GM12878 (cell line): Measurements from ENCODE around the gene TBCD. TPM values are rescaled to one million over a fixed set of nuclear protein-coding genes. Genes with fewer than 3 reads are reported as not detected.

Source experiments
- ATAC-seq: fragments of 200-7000 bp; cut with Tn5 transposase; 3 replicates; pipeline ENCODE4 v1.9.1; 2020; ENCODE audit warnings: mild to moderate bottlenecking, moderate library complexity
- BruUV-seq: library from RNA; stranded (reverse); fragments of 400-500 nt; replicated peaks from 2 replicates; lab custom pipeline; 2021; lab: Mats Ljungman, UMichigan
- CTCF ChIA-PET: fragments of 300-600 bp; sonication (Branson Sonifier 250); formaldehyde crosslinking; extraction: SDS; loops from one replicate; lab custom pipeline; 2021; ENCODE audit warnings: inconsistent platforms; lab: Yijun Ruan, JAX
- POLR2A ChIA-PET: fragments of 350-600 bp; formaldehyde crosslinking; extraction: SDS; loops from one replicate; lab custom pipeline; 2021; ENCODE audit warnings: inconsistent platforms; lab: Charles Lee
- RAD21 ChIA-PET: fragments of 300-600 bp; sonication (Branson Sonifier 250); formaldehyde crosslinking; loops from one replicate; lab custom pipeline; 2023; ENCODE audit warnings: antibody characterized with exemption; ENCODE audit not compliant: unreplicated experiment; lab: Charles Lee
- SMC1A ChIA-PET: fragments of 300-600 bp; sonication (Branson Sonifier 250); formaldehyde crosslinking; loops from one replicate; lab custom pipeline; 2023; ENCODE audit not compliant: unreplicated experiment, uncharacterized antibody; lab: Charles Lee
- DNase-seq: peaks from one replicate; pipeline ENCODE4 v3.0.0-alpha.2; 2011; ENCODE audit warnings: low read depth, low spot score
- FAIRE-seq: peaks from 3 replicates; lab custom pipeline; 2011; peaks lifted over from hg19 to GRCh38; lab: Jason Lieb, UNC
- H2AFZ ChIP-seq: 2 replicates; pipeline ENCODE4 v1.6.0; 2011; ENCODE audit warnings: low read depth, low read length, control low read depth; ENCODE audit not compliant: control insufficient read depth
- H3K27ac ChIP-seq: 2 replicates; pipeline ENCODE4 v1.5.1; 2011; ENCODE audit warnings: control low read depth; ENCODE audit not compliant: control insufficient read depth, insufficient read depth
- H3K27me3 ChIP-seq, 2 experiments: replicated peaks in 1 of 2; 2 replicates each; pipeline versions ENCODE4 v1.6.0 to v1.6.1; 2011; ENCODE audit warnings: low read length in 1 of 2; ENCODE audit not compliant: control insufficient read depth in 2 of 2, insufficient read depth in 2 of 2
- H3K36me3 ChIP-seq, 2 experiments: 2 replicates each; pipeline ENCODE4 v1.5.1; 2011; ENCODE audit warnings: low read length in 1 of 2; ENCODE audit not compliant: control insufficient read depth in 2 of 2, insufficient read depth in 2 of 2
- H3K4me1 ChIP-seq: 2 replicates; pipeline ENCODE4 v1.6.1; 2011; ENCODE audit warnings: mild to moderate bottlenecking, low read length, moderate library complexity, mixed read lengths; ENCODE audit not compliant: control insufficient read depth, insufficient read depth
- H3K4me2 ChIP-seq: 2 replicates; pipeline ENCODE4 v1.6.0; 2011; ENCODE audit warnings: control low read depth; ENCODE audit not compliant: control insufficient read depth, insufficient read depth
- H3K4me3 ChIP-seq: fragments of 200-600 bp; sonication (generic); 2 replicates; pipeline ENCODE4 v1.5.1; 2016
- H3K79me2 ChIP-seq: 2 replicates; pipeline ENCODE4 v1.6.0; 2011; ENCODE audit warnings: low read length; ENCODE audit not compliant: control insufficient read depth, insufficient read depth
- H3K9ac ChIP-seq: 2 replicates; pipeline ENCODE4 v1.8.0; 2011; ENCODE audit warnings: low read length, control low read depth, mixed read lengths; ENCODE audit not compliant: control insufficient read depth, insufficient read depth
- H3K9me3 ChIP-seq: replicated peaks from 3 replicates; pipeline ENCODE4 v1.5.1; 2011; ENCODE audit warnings: mild to moderate bottlenecking, low read length; ENCODE audit not compliant: control insufficient read depth, insufficient read depth
- H4K20me1 ChIP-seq: 2 replicates; pipeline ENCODE4 v1.6.0; 2011; ENCODE audit not compliant: control insufficient read depth, insufficient read depth
- ATF2 ChIP-seq: IDR thresholded peaks from 2 replicates; pipeline ENCODE4 v1.6.1; 2012; ENCODE audit warnings: low read length, inconsistent platforms
- BRCA1 ChIP-seq: IDR thresholded peaks from 2 replicates; pipeline ENCODE4 v1.6.1; 2011; ENCODE audit warnings: low read depth, low read length, improper control_type of control experiment
- CEBPB ChIP-seq, 2 experiments: fragments of 150-350 bp in 1 of 2; IDR thresholded peaks; 2 replicates each; pipeline ENCODE4 v1.6.1; 2012 to 2014; ENCODE audit warnings: low read depth in 2 of 2, low read length in 2 of 2, borderline replicate concordance in 1 of 2, inconsistent platforms in 1 of 2
- CREB1 ChIP-seq: IDR thresholded peaks from 2 replicates; pipeline ENCODE4 v1.6.1; 2012; ENCODE audit warnings: low read depth, mild to moderate bottlenecking, inconsistent platforms
- FOXK2 ChIP-seq: fragments of 450-650 bp; IDR thresholded peaks from 2 replicates; pipeline ENCODE4 v1.6.1; 2017; ENCODE audit warnings: mild to moderate bottlenecking, moderate library complexity
- HDGF ChIP-seq: fragments of 450-650 bp; IDR thresholded peaks from 2 replicates; pipeline ENCODE4 v1.6.1; 2016; ENCODE audit warnings: antibody characterized with exemption
- MEF2A ChIP-seq: IDR thresholded peaks from 2 replicates; pipeline ENCODE4 v1.6.1; 2011; ENCODE audit warnings: low read depth, mild to moderate bottlenecking, low read length, moderate library complexity; ENCODE audit not compliant: insufficient read depth
- NFYB ChIP-seq: IDR thresholded peaks from 2 replicates; pipeline ENCODE4 v1.6.1; 2011; ENCODE audit warnings: low read depth, mild to moderate bottlenecking, low read length, improper control_type of control experiment, moderate library complexity; ENCODE audit not compliant: insufficient read depth
- NR2C1 ChIP-seq: fragments of 450-650 bp; IDR thresholded peaks from 2 replicates; pipeline ENCODE4 v1.6.1; 2017; ENCODE audit warnings: antibody characterized with exemption, mild to moderate bottlenecking, moderate library complexity
- PBX3 ChIP-seq: IDR thresholded peaks from 2 replicates; pipeline ENCODE4 v1.6.1; 2011; ENCODE audit warnings: mild to moderate bottlenecking, low read depth, low read length, moderate library complexity; ENCODE audit not compliant: insufficient replicate concordance
- YBX1 ChIP-seq: fragments of 450-650 bp; IDR thresholded peaks from 2 replicates; pipeline ENCODE4 v1.6.1; 2016; ENCODE audit warnings: antibody characterized with exemption
- YY1 ChIP-seq: IDR thresholded peaks from 2 replicates; pipeline ENCODE4 v1.6.1; 2011; ENCODE audit warnings: low read depth, mild to moderate bottlenecking, low read length
- WGBS: methylation state at CpG from one replicate; pipeline ENCODE4 v1.1.6; 2016; ENCODE audit warnings: low lambda C conversion rate; ENCODE audit not compliant: insufficient replicate concordance, insufficient coverage; ENCODE audit errors: missing lambda C conversion rate; 5-methylcytosine and 5-hydroxymethylcytosine counted together
- in situ Hi-C: fragments of 300-500 bp; cut with MboI; formaldehyde crosslinking; loops from 9 replicates; pipeline ENCODE4 v1.14.3; 2018; ENCODE audit warnings: mixed read lengths
- intact Hi-C: fragments of 100-400 bp; cut with micrococcal nuclease; formaldehyde crosslinking; loops from one replicate; pipeline ENCODE4 v1.14.2; 2022; ENCODE audit not compliant: unreplicated experiment
- polyA plus RNA-seq, 11 experiments: library from polyadenylated mRNA; depleted of rRNA in 4 of 11; unstranded in 6 of 11; stranded (reverse) in 5 of 11; fragments of >200 nt; fragmentation: Nextera tagmentation in 4 of 11; fragmentation: Illumina TruSeq in 1 of 11; extraction: Ambion mirVana in 4 of 11; extraction: Trizol in 1 of 11; gene quantifications; 1 replicate in 1 of 11; 2 replicates in 10 of 11; pipeline versions ENCODE4 v1.2.1 to v1.2.3, GENCODE V29; 2011 to 2016; ENCODE audit warnings: inconsistent platforms in 2 of 11, missing spikeins in 2 of 11, low read depth in 1 of 11
- total RNA-seq, 4 experiments: library from RNA; depleted of rRNA in 3 of 4; stranded (reverse); fragments of >200 nt in 3 of 4; fragmentation: Illumina TruSeq in 1 of 4; extraction: Trizol in 1 of 4; gene quantifications; 2 replicates each; pipeline versions ENCODE4 v1.2.1 to v1.2.3, GENCODE V29; 2013 to 2021
- TF ChIP-seq, protein P1 (sequence below): fragments of 450-650 bp; IDR thresholded peaks from 2 replicates; pipeline ENCODE4 v1.6.1; 2016; ENCODE audit warnings: mild to moderate bottlenecking, moderate library complexity, borderline replicate concordance
- TF ChIP-seq, protein P2 (sequence below): IDR thresholded peaks from 2 replicates; pipeline ENCODE4 v1.6.1; 2011; ENCODE audit warnings: borderline replicate concordance, low read depth, mild to moderate bottlenecking, moderate library complexity, mixed read lengths, low read length; ENCODE audit not compliant: insufficient read depth; ENCODE audit errors: extremely low read length

TBCD gene
- total and polyA plus RNA-seq, 10 of the 15 experiments (the other 5 are each of a cell fraction or from before 2014, with no cell fraction given): 10.3 to 114 (median 52.4) TPM

DNA sequence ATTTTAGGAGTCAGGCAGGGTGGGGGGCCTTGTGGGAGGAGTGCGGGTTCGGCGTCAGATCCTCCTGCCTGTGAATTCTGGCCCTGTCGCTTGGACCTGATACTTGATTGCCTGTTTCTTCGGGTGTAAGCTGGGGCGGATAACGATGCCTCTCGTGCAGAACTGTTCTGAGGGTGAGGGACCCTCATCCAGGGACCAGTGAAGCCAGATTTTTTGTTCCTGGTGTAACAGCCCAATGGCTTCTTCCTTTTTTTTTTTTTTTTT is 1.3 kb downstream of the TBCD start:
- ATAC-seq (no peak), DNase-seq (no peak), FAIRE-seq (no peak)
- in situ Hi-C loops: no loop called here
- ChIA-PET RAD21 (no interaction called here), SMC1A (interaction anchor here (1.4 to 2.5 kb wide), 2 partner anchors 10 to 15 kb away, joined by 4 to 8 read pairs; no protein-coding TSS in a partner anchor), POLR2A (interaction anchor here (0.5 to 0.7 kb wide), 4 partner anchors 63 to 785 kb away, joined by 3 to 7 read pairs (median 4); no protein-coding TSS in a partner anchor), CTCF (no interaction called here)
- Histone ChIP-seq H3K79me2 (peaks cover 16% of the 10 kb centered on the region), H3K36me3 (no peaks in the 10 kb centered on the region; a peak in 1 of 4 replicates), H3K4me3 (peak overlapping the region; percentile 100), H3K4me1 (0 out of 2 replicates have a peak, but pooled peaks cover 2% of the 10 kb centered on the region), H3K27ac (no peak overlapping the region), H3K9ac (peak overlapping the region; percentile 80; the same call in 1 of the 2 replicates), H4K20me1 (no peaks in the 10 kb centered on the region), H3K27me3 (no peaks in the 10 kb centered on the region), H2AFZ (no peak overlapping the region), H3K4me2 (peak overlapping the region; percentile 92), H3K9me3 (no peaks in the 10 kb centered on the region; the same call in 2 of the 3 replicates)
- WGBS: 97% methylated on average over 8 of the region's 8 CpGs
- intact Hi-C loops: loop anchor here (10.0 kb wide), 1 partner anchor 108 kb away; the partner anchor contains the start of gene WDR45B
- BruUV-seq: no TSS peak
- TF ChIP-seq HDGF: no peak
- TF ChIP-seq FOXK2: no peak
- no peak for TF ChIP-seq CEBPB (IDR thresholded peaks at IDR 0.05; ENCODE audit: borderline replicate concordance in 1 of 2, low read depth in 2 of 2, low read length in 2 of 2)
- TF ChIP-seq CREB1: no peak
- TF ChIP-seq, protein P1, sequence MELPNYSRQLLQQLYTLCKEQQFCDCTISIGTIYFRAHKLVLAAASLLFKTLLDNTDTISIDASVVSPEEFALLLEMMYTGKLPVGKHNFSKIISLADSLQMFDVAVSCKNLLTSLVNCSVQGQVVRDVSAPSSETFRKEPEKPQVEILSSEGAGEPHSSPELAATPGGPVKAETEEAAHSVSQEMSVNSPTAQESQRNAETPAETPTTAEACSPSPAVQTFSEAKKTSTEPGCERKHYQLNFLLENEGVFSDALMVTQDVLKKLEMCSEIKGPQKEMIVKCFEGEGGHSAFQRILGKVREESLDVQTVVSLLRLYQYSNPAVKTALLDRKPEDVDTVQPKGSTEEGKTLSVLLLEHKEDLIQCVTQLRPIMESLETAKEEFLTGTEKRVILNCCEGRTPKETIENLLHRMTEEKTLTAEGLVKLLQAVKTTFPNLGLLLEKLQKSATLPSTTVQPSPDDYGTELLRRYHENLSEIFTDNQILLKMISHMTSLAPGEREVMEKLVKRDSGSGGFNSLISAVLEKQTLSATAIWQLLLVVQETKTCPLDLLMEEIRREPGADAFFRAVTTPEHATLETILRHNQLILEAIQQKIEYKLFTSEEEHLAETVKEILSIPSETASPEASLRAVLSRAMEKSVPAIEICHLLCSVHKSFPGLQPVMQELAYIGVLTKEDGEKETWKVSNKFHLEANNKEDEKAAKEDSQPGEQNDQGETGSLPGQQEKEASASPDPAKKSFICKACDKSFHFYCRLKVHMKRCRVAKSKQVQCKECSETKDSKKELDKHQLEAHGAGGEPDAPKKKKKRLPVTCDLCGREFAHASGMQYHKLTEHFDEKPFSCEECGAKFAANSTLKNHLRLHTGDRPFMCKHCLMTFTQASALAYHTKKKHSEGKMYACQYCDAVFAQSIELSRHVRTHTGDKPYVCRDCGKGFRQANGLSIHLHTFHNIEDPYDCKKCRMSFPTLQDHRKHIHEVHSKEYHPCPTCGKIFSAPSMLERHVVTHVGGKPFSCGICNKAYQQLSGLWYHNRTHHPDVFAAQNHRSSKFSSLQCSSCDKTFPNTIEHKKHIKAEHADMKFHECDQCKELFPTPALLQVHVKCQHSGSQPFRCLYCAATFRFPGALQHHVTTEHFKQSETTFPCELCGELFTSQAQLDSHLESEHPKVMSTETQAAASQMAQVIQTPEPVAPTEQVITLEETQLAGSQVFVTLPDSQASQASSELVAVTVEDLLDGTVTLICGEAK: no peak
- TF ChIP-seq YY1: no peak
- TF ChIP-seq BRCA1: no peak
- no peak for TF ChIP-seq NR2C1
- no peak for TF ChIP-seq PBX3
- TF ChIP-seq, protein P2, sequence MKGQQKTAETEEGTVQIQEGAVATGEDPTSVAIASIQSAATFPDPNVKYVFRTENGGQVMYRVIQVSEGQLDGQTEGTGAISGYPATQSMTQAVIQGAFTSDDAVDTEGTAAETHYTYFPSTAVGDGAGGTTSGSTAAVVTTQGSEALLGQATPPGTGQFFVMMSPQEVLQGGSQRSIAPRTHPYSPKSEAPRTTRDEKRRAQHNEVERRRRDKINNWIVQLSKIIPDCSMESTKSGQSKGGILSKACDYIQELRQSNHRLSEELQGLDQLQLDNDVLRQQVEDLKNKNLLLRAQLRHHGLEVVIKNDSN: no peak
- no peak for TF ChIP-seq MEF2A
- no peak for TF ChIP-seq YBX1
- TF ChIP-seq NFYB: no peak
- no peak for TF ChIP-seq ATF2
